Renal cortex interstitium (tissue), 11 donors: Measurements from ENCODE around the gene KIAA2012. TPM values are rescaled to one million over a fixed set of nuclear protein-coding genes. Genes with fewer than 3 reads are reported as not detected.
A peak's percentile ranks its signal among the peaks of the same experiment; 100 is the strongest.

Source experiments
- DNase-seq, 11 donors: peaks; one replicate each; pipeline ENCODE4 v3.0.0-alpha.2; 2013; ENCODE audit warnings: low read depth in 9 of 11, low spot score in 4 of 11; ENCODE audit errors: extremely low read depth in 1 of 11
- polyA plus RNA-seq, 3 donors: library from polyadenylated mRNA; unstranded; fragments of 120-200 nt; gene quantifications; one replicate each; pipeline ENCODE4 v1.2.1, GENCODE V29; 2013; ENCODE audit not compliant: insufficient read length in 3 of 3

The KIAA2012 gene
- polyA plus RNA-seq, 3 donors: 0.06 to 0.11 (median 0.10) TPM

DNA sequence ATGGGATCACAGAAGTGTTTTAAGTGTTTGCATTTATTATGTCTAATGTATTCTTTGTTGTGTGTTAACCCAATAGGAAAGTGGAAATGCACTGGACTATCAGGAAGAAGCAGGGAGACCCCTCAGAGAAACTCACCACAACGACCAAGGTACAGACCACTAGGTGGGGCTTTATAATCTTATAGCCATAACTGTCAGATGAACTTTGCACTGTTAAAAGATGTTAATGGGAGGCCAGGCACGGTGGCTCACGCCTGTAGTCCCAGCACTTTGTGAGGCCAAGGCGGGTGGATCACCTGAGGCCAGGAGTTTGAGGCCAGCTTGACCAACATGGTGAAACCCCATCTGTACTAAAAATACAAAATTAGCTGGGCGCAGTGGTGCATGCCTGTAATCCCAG lies 92.2 kb downstream of the KIAA2012 start:
- no peak for DNase-seq

DNA sequence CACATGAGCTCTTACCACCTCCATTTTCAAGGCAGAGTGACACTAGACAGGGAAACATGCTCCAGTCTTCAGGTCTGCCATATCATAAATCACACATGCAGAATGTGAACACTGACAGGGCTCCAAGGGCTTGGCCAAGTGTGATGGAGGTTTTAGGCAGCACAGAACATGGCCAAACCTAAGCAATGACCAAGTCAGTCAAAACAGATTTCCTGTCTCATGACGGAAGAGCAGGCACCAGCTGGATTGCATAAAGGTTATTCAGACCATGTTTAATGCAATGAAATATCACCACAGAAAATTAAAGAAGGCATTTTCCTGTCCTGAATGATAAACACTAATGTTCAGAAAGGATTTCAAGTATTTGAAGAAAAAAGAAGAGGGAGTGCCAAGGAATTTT lies 92.9 kb downstream of the KIAA2012 start:
- DNase-seq: no peak

DNA sequence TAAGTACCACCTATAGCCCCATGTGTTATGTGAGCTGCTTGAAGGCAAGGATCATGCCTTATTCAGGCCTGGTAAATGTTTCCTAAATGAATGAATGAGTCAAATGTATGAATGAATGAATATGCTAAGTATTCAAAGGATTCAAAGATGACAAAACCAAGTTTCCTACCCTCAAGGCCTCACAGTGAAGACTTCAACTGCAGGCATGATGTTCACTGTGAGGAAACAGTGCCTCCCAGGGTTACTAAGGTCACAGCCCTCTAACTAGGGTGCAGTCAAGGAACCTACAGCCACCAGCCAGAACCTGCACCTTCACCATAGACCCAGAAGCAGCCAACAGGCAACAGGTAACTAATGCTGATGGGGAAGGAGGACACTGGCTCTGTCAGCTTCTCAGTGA lies 96.1 kb downstream of the KIAA2012 start:
- DNase-seq: no peak

DNA sequence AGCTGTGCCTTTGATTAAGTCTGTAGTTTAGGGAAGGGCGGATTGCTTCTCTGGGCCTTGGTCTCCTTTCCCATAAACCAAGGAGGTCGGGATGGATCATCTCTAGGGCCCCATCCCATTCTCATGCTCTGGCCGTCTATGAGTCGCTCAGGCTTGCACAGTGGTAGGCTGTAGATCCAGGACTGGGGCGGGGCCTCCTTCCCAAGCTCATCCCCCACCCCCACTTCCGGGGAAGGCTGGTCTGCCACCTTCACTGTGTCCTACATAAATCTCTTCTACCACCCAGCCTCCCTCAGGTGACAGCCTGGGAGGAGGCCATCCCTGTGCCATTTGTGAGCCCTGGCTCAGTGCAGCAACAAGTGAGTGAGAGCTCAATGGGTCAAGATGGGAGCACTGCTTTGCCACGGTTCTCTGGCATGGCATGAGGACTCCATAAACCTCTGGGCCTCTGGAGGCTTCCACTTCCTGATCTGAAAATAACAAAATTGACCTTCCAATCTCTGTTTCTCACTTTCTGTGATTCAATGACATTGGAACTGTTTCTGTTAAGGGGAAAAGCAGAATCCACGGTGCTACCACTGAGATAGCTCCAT lies 96.9 kb downstream of the KIAA2012 start:
- DNase-seq: no peak

DNA sequence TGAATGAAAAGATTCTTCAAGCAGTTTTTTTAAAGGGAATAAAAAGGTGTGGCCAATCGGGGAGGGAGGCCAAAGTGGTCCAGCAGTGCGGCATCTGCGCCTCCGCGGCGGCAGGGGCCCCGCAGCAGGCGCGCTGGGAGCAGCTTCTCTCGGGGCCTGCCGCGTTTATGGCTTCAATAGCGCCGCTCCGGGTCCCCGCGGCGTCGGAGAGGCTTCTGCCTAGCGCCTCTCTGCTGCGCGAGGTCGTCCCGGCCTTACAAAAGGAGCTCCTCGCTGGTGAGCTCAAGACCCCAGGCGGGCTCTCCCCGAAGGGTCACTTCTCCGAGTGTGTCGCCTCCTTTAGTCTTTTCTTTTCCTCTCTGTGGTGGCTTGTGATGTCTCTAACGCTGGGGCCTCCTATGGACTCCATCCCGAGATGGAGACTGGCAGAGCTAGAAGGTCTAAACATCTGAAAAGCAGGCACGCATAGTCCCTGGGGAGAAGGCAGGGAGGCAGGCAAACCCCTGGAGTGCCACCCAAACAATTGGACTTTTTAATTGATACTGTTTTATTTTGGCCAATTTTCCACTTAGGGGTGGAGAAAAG lies 98.3 kb downstream of the KIAA2012 start:
- no peak for DNase-seq

DNA sequence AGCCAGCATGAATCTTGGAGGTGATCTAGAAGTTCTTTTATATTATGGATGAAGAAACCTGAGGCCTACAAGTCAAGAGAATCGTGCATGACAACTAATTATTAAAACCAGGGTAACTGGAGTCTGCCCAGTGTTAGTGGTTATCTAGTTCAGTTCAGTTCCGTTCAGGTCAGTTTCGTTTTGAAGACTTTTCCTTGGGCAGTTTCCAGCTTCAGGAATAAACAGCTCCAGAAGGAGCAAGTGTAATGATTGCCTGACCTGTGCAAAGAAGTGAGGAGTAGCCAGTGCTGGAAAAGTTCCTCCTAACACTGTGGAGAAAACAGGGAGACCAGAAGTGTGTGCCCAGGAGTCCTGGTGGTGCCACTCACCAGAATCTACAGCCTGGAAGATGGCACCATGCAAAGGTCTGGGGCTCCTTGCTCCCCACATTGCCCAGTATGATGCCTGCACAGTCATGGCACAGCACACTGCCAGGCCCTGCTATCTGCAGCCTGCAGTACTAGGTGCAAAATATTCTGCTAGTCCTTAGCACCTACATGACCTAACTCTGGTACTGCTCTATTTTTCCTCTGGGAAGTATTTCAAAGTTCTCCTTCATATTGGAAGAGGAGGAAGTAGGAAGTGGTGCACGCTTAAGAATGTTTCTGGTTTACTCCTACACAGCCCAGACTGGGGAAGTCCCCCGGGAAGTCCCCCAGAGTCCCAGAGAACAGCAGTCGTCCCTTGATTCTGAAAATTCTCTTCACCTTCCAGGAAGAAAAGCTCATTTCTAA lies 99.6 kb downstream of the KIAA2012 start:
- no peak for DNase-seq

DNA sequence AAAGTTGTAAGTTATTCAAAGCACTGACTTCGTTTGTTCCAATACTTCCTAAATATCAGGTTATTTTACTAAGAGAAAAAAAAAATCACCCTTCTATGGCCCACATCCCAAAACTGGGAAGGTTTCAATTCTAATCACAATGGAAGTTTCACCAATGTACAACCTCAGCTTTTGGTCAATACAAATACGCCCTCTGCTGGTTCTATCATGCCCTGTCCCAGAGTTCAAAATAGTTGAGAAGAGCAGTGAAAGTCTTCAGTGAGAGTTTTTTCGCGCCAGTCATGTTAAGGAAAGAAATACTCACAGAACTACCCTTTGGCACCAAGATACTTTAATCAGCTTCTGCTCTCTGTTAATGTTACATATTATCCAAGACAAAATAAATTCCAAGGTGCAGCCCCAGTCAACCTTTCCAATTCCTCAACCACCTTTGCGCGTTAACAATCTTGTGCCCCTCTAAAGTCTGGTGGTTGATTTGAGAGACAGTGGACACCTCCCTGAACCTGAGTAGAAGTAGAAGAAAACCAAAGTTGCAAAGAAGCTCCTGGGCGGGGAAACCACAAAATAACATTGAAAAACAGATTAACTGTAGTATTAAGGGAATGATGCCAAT lies 105.4 kb downstream of the KIAA2012 start:
- DNase-seq: peak; percentile 50 to 72 (median 61)

DNA sequence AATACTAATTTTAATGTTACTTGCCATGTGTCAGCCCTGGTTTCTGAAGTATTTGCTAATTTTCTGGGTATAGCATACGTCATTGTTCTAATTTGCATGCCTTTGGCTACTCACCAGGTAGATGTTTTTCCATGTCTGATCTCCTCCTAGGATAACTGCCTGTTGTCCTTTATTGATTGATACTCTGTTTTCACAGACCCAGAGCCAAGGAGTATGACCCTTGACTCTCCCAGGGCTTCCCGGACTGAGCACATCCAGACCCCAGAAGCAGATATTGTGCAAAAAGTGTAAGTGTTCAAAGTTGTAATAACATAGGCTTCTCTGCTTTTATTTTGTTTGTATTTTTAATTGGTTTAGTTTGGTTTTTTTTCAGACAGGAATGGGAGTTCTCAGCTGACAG lies 111.5 kb downstream of the KIAA2012 start:
- DNase-seq: no peak

DNA sequence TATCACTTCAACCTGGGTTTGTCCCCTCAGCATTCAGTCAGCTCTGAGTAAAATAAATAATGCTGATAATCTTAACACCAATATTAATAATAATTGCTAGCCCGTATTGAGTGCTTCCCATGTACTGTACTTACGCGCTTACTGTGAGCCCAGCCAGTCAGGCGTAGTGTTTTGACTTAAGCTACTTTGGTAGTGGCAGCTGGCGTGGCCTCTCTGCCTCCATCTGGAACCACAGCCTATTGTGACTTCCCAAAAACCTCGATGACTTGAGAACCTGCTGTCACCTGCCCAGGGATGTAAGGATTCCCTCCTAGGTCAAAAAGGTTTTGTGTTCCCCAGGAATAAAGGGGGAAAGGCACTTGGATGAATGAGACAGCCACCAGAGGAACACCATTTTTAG lies 112.1 kb downstream of the KIAA2012 start:
- DNase-seq: no peak

DNA sequence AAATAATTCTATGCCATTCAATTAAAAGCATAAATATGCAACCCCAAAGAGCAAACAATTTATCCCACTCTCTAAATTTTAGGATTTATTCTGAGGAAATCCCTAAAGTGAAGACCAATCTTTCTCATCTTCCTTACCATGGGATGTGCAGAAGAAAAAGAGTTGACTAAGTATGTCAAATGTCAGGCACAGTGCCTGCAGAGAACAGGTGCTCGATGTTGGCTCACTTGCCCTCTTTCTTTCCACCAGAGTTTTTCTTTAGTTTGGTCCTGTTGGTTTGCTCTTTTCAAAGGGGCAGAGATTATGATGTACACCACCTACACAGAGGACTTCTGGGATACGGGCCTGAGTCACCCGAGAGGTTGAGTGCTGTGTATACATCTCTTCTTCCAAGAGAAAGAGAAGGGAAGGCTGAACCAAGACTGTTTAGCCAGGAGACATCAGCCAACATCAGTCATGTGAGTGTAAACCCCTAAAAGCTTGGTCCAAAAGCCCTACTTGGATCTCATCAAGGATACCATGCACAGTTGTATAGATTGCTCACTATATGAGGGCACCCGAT lies 113.7 kb downstream of the KIAA2012 start:
- no peak for DNase-seq

DNA sequence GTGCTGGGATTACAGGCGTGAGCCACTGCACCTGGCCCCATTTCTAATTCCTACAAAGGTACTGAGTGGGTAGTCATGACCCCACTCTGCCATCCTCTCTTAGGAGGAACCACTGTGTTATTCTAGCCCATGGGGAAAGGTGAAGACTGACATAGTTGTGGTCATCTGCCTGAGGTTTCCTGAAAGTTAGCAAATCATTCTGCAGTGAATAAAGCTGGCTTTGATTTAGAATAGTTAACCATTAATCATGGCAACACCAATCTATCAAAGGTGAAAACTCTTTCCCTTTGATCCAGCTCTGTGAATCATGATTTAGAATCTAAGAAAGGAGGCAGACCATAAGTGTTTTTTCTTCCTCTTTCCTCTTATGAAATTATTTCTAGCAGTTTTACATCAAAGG lies 114.5 kb downstream of the KIAA2012 start:
- no peak for DNase-seq

DNA sequence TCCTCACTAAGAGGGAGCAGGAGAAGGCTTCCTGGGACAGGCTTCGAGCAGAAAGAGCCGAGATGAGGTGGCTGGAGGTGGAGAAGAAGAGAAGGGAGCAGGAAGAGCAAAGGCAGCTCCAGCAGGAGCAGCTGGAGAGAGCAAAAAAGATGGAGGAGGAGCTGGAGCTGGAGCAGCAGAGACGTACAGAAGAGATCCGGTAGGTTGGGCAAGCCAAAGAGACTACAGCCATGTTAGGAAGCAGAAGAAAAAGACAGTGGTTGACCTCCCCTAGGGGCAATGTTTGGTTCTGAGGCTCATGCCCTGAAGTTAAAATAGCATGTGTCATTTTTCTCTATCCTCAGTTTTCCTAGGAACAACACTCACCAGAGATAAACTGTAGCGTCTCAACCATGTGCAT lies 120.2 kb downstream of the KIAA2012 start:
- DNase-seq: no peak

DNA sequence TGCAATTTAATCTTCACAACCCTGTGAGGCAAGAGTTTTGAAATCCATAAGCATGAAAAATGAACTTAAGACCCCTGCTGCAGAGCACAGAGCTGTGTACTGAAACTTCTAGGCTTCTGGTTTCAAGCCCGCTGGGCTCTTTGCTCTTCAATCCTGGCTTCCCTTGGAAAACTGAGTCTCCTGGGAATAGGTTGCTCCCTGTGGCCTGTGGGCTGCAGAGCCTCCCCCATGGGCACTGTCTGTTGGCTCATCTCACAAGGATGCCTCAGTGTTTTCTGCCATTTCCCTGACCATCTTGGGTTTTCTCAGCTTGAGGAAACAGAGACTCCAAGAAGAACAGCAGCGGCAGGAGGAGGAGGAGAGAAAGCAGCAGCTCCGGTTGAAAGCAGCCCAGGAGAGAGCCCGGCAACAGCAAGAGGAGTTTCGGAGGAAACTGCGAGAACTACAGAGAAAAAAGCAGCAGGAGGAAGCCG lies 120.9 kb downstream of the KIAA2012 start:
- DNase-seq: no peak

DNA sequence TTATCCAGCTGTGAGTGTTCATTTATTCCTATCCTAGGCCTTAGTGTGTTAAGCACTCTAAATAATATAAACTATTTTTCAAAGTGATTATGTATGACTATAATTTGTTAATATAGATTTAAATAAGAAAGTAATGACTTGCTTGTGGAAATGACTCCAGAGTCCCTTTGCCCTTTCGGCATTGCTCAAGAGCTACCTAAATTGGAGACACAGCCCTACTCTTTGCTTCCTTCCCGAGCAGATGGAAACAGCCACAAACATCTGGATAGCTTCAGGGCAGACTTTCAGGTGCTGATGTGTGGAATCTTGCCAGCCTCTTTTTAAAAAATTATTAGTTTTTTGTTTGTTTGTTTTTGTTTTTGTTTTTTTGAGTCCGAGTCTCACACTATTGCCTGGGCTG lies 121.4 kb downstream of the KIAA2012 start:
- no peak for DNase-seq

DNA sequence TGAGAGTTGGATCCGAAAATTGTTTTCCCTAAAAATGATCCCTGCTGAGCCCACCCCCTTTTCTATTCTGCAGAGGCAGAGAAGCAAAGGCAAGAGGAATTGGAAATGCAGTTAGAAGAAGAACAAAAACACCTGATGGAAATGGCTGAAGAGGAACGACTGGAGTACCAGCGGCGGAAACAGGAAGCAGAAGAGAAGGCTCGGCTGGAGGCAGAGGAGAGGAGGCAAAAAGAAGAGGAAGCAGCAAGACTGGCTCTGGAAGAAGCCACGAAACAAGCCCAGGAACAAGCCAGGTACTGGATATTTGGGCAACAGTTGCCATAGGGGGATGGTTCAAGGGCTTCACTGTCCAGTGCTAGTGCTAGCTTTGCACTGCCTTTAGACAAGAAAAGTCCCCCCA lies 123.7 kb downstream of the KIAA2012 start:
- no peak for DNase-seq

DNA sequence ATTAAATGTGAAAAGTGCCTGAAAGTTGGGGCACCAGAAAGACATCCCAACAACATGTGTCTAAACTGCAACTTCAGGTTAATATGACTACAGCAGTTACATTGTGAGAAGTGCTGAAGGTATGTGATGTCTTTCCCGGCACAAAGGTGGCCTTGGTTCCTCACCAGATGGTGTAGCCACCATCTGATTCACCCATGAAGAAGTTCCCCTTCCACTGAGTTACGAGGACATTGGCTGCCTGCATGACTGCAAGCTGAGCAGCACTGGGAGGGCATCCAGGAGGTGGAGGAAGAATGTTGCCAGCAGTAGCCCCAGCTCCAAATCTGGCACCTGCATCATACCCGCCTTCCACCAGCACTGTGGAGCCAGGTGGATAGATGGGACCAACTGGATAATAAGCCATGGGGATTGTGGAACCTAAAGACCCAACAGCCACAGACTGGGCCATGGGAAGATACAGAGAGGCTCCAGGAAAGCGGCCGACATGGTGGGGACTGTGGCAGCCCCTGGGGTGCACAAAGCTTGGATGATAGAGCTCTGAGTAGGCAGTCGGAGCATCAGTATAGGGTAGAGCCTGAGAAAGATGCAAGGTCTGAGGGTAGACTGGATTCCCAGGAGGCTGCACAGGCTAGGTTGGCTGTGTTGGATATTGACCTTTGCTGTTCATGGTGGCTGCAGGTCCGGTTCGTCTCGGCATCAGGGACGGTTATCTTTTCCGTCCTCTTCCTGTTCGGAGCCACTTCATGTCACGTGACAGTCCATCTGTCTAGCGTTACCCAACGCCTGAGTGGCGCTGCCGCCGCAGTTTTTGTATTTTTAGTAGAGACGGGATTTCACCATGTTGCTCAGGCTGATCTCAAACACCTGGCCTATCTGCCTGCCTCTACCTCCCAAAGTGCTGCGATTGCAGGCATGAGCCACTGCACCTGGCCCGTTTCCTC lies 128.4 kb downstream of the KIAA2012 start:
- DNase-seq: no peak

DNA sequence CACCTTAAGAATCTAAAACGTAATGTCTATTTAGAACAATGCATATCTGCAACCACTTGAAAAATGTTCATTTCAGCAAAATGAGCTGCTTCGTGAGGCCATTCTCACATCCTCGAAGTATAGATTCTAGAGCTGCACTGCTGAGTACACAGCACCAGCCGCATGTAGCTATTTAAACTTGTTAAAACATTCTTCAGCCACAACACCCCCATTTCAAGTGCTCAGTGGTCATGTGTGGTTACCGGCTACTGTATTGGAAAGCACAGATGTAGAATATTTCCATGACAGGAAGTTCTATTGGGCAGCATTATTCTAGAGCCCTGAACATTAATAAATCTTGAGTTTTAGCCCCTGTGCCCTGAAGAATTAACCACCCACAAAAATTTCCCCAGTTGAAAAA lies 130.3 kb downstream of the KIAA2012 start:
- no peak for DNase-seq

DNA sequence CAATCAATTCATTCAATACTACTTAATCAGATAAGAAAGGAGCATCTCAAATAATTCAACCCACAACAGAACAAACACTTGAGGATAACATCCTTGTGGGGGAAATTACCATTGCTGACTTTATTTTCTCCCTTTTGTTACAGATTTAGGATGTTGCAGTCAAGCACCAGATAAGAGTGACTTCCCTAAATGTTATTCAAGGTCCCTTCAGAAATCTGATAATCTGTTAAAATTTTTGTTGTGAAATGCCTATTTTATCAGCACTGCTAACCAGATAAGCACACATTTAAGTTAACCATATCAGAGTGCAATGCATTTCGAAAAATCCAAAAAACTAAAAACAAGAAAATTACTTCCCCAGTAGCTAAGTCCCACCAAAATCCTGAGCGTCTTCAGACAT lies 131.8 kb downstream of the KIAA2012 start:
- no peak for DNase-seq

DNA sequence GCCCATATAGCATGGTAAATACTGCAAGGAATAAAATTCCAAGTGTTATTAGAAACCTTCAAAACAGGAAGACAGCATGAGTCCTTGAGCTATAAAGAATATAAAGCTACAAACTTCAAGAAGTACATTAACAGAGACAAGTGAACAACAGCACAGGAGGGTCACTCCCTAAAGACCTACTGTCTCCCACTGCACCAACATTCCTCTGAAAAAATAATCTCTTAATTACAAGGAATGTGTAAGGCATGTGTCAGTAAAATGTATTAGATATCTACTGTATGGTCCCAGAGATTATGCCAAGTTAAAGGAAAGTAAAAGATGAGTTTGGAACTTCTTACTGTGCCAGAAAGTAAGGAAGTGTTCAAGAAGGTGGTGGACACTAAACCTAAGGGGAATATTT lies 135.5 kb downstream of the KIAA2012 start:
- DNase-seq: no peak
